ENCODE data around the gene SIM2.

Gene SIM2

GRCh38 chr21:36743008-36743407, 44.1 kb downstream of the SIM2 start:
- no peak for TF ChIP-seq CTCF (IDR thresholded peaks at IDR 0.05; ENCODE audit: low read depth, low read length)

GRCh38 chr21:36743446-36743845, 44.5 kb downstream of the SIM2 start:
- no peak for TF ChIP-seq CTCF (IDR thresholded peaks at IDR 0.05; ENCODE audit: low read depth, low read length)
- no peak overlapping the region for H3K4me3 ChIP-seq (ENCODE audit: low read depth, low read length)

More at GRCh38 chr21:36743008-36743407, 44.1 kb downstream of the SIM2 start:
- no peak overlapping the region for H3K4me3 ChIP-seq (ENCODE audit: low read depth, low read length)

GRCh38 chr21:36744190-36744559, 45.3 kb downstream of the SIM2 start:
- TF ChIP-seq CTCF (IDR thresholded peaks at IDR 0.05; ENCODE audit: low read depth, low read length): no peak
- H3K4me3 ChIP-seq (ENCODE audit: low read depth, low read length): no peak overlapping the region

GRCh38 chr21:36744560-36745231, 45.8 kb downstream of the SIM2 start:
- TF ChIP-seq CTCF (IDR thresholded peaks at IDR 0.05; ENCODE audit: low read depth, low read length): no peak
- no peak overlapping the region for H3K4me3 ChIP-seq (ENCODE audit: low read depth, low read length)

- H3K4me3 ChIP-seq (ENCODE audit: low read depth, low read length): no peak overlapping the region
- TF ChIP-seq CTCF (IDR thresholded peaks at IDR 0.05; ENCODE audit: low read depth, low read length): no peak
Observed at GRCh38 chr21:36745459-36745858, 46.5 kb downstream of the SIM2 start.

GRCh38 chr21:36747041-36747814, 48.3 kb downstream of the SIM2 start:
- peak overlapping the region; percentile 39 for H3K4me3 ChIP-seq (ENCODE audit: low read depth, low read length)
- no peak for TF ChIP-seq CTCF (IDR thresholded peaks at IDR 0.05; ENCODE audit: low read depth, low read length)

GRCh38 chr21:36747815-36748383, 49.0 kb downstream of the SIM2 start:
- no peak for TF ChIP-seq CTCF (IDR thresholded peaks at IDR 0.05; ENCODE audit: low read depth, low read length)
- peak overlapping the region; percentile 41 for H3K4me3 ChIP-seq (ENCODE audit: low read depth, low read length)
